Activated CD4-positive, alpha-beta T cell treated with anti-CD3 and anti-CD28 coated beads, Interleukin-2, Interleukin-4, amounts not matched to agents 100 ng/mL and 50 ng/mL, durations not matched to agents 16 hours and 8 hours (primary cell): ENCODE measurements around the gene LRP6.
"Not testable (repeated sequence)": the region's sequence is repeated elsewhere in the genome, so short reads cannot be mapped to it uniquely, and the experiment has no call there.

ENCODE experiments used
- DNase-seq: peaks from one replicate; pipeline ENCODE4 v3.0.0-alpha.2; 2020; ENCODE audit warnings: low spot score

LRP6 gene

GRCh38 chr12:12180575-12180974 lies 86.3 kb downstream of the LRP6 start:
- DNase-seq = no peak

GRCh38 chr12:12180136-12180535 lies 86.7 kb downstream of the LRP6 start:
- no peak for DNase-seq

- no peak for DNase-seq
Measured at GRCh38 chr12:12178559-12178958, 88.3 kb downstream of the LRP6 start.

GRCh38 chr12:12176402-12176801 lies 90.4 kb downstream of the LRP6 start:
- no peak for DNase-seq

- peak; percentile 81 for DNase-seq
Measured at GRCh38 chr12:12171991-12172511, 94.8 kb downstream of the LRP6 start.

GRCh38 chr12:12167847-12168246 lies 99.0 kb downstream of the LRP6 start:
- no peak for DNase-seq

GRCh38 chr12:12166751-12167150 lies 100.1 kb downstream of the LRP6 start:
- no peak for DNase-seq

- no peak for DNase-seq
Measured at GRCh38 chr12:12159988-12160387, 106.9 kb downstream of the LRP6 start.

- DNase-seq = no peak
Measured at GRCh38 chr12:12158858-12159257, 108.0 kb downstream of the LRP6 start.

- no peak for DNase-seq
Measured at GRCh38 chr12:12157424-12157823, 109.4 kb downstream of the LRP6 start.

GRCh38 chr12:12156828-12157227 lies 110.0 kb downstream of the LRP6 start:
- no peak for DNase-seq

GRCh38 chr12:12156116-12156515 lies 110.7 kb downstream of the LRP6 start:
- no peak for DNase-seq

GRCh38 chr12:12153596-12153995 lies 113.2 kb downstream of the LRP6 start:
- no peak for DNase-seq

- no peak for DNase-seq
Measured at GRCh38 chr12:12147111-12147510, 119.7 kb downstream of the LRP6 start.

- not testable (repeated sequence) for DNase-seq
Measured at GRCh38 chr12:12144531-12144930, 122.3 kb downstream of the LRP6 start.

- DNase-seq = no peak
Measured at GRCh38 chr12:12141000-12141399, 125.8 kb downstream of the LRP6 start.

- no peak for DNase-seq
Measured at GRCh38 chr12:12138203-12139154, 128.4 kb downstream of the LRP6 start.

- DNase-seq = no peak
Measured at GRCh38 chr12:12133785-12134184, 133.1 kb downstream of the LRP6 start.

GRCh38 chr12:12133259-12133658 lies 133.6 kb downstream of the LRP6 start:
- DNase-seq = no peak

GRCh38 chr12:12128670-12129069 lies 138.2 kb downstream of the LRP6 start:
- no peak for DNase-seq

- DNase-seq = no peak
Measured at GRCh38 chr12:12127304-12127703, 139.5 kb downstream of the LRP6 start.

- DNase-seq = no peak
Measured at GRCh38 chr12:12126551-12126950, 140.3 kb downstream of the LRP6 start.

- DNase-seq = no peak
Measured at GRCh38 chr12:12123036-12123604, 143.7 kb downstream of the LRP6 start.
